Epithelial cell of proximal tubule (primary cell): ENCODE results near the gene TTYH3. TPM values are rescaled to one million over a fixed set of nuclear protein-coding genes. Genes with fewer than 3 reads are reported as not detected.

Experiments used
- DNase-seq: peaks from one replicate; pipeline ENCODE4 v3.0.0-alpha.2; 2011; ENCODE audit warnings: low read depth
- H3K4me3 ChIP-seq: 2 replicates; pipeline ENCODE4 v1.5.1; 2011; ENCODE audit warnings: low read depth, mild to moderate bottlenecking, low read length
- total RNA-seq: library from RNA; depleted of rRNA; stranded (reverse); fragments of >200 nt; gene quantifications from 2 replicates; pipeline ENCODE4 v1.2.3, GENCODE V29; 2015
- TF ChIP-seq, protein P1 (sequence below): conservative IDR thresholded peaks from 2 replicates; pipeline ENCODE4 v1.5.1; 2012; ENCODE audit warnings: low read depth, mild to moderate bottlenecking, low read length

The TTYH3 gene
- total RNA-seq, 1 donor from 2014 or later, result 97.6 TPM

DNA sequence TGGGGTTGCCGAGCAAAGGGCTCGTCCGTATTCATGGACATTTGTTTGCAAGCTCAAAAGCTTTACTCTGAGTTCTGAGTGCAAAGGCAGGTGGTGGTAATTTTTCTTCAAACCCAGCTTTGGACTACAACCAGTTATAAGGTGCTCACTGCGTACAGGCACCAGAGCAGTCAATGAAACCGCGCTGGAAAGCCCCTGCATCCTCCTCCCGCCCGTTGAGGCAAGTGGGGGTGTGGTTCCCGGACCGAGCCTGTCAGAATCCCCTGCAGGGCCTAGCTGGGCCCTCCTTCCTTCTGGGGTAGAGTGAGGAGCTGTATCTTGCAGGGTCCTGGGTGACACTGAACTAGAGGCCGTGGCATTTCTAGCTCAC is 78.5 kb downstream of the TTYH3 start:
- no peak for DNase-seq
- no peak overlapping the region for H3K4me3 ChIP-seq
- TF ChIP-seq, protein P1, sequence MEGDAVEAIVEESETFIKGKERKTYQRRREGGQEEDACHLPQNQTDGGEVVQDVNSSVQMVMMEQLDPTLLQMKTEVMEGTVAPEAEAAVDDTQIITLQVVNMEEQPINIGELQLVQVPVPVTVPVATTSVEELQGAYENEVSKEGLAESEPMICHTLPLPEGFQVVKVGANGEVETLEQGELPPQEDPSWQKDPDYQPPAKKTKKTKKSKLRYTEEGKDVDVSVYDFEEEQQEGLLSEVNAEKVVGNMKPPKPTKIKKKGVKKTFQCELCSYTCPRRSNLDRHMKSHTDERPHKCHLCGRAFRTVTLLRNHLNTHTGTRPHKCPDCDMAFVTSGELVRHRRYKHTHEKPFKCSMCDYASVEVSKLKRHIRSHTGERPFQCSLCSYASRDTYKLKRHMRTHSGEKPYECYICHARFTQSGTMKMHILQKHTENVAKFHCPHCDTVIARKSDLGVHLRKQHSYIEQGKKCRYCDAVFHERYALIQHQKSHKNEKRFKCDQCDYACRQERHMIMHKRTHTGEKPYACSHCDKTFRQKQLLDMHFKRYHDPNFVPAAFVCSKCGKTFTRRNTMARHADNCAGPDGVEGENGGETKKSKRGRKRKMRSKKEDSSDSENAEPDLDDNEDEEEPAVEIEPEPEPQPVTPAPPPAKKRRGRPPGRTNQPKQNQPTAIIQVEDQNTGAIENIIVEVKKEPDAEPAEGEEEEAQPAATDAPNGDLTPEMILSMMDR, result no peak

DNA sequence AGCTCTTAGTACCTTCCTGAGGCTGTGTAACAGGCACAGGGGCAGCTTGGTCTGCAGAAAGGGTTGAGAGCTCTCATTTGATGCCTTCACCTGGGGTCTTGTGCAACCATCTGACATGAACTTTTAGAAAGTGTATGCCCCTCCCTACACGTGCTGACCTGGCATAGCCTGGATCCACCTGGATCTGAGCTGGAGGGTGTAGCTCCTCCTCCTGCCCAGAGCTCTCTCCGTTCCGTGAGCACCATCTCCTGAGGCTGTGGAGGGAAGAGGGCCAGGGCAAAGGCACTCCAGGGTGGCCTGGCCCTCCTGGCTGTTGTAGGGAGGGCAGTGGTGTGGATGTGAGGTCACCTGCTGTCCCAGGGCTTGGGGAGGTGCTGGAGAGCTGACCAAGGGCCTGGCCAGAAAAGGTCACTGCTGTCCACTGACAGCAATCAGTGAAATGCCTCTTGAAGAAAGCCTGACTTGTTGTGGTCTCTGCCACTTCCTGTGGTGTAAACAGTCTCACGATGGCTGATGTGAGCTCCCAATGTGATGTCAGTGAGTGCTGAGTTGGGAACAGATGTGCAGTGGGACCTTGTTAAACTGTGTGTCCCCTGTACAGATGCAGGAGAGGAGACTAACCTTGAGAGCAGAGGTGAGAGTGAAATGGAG is 79.2 kb downstream of the TTYH3 start:
- TF ChIP-seq, protein P1, result no peak
- no peak for DNase-seq
- no peak overlapping the region for H3K4me3 ChIP-seq

DNA sequence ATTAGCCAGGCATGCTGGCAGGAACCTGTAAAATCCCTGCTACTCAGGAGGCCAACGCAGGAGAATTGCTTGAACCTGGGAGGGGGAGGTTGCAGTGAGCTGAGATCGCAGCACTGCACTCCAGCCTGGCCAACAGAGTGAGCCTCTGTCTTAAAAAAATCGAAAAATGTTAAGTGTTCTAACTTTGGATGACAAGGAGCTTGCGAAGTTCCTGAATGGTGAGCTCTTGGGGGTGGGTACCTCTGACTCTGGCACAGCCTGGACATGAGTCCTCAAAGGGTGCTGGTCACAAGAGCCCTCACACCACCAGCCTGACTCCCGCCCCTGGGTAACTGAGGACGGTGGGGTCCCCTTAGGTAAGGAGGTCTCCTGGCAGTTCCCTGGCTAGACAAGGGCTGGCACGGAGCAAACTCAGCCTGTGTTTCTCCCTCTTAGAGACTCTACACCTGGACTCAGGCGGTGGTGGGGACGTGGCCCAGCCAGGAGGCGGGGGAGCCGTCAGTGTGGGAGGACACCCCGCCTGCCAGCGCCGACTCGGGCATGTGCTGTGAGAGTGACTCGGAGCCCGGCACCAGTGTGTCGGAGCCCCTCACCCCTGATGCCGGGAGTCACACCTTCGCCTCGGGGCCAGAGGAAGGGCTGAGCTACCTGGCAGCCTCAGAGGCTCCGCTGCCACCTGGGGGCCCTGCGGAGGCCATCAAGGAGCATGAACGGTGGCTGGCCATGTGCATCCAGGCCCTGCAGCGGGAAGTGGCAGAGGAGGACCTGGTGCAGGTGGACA is 80.3 kb downstream of the TTYH3 start:
- no peak overlapping the region for H3K4me3 ChIP-seq
- TF ChIP-seq, protein P1, result no peak
- no peak for DNase-seq

DNA sequence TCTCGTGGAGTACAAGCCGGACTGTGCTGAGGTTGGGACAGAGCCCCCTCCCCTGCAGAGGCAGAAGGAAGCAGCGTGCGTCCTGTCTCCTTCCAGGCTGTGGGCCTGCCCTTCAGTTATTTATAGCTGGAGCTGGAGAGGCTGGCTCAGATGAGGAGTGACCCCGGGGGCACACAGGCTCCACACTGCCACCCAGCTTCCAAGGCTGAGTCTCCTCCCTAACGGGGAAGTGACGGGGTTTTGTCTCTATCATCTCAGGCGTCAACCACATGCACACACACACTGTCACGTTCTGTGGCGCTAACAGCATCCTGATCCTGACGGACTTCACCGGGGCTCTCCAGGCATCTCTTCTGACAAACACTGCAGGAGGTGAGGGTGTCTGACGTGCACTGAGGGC is 81.6 kb downstream of the TTYH3 start:
- no peak for DNase-seq
- TF ChIP-seq, protein P1, result no peak

DNA sequence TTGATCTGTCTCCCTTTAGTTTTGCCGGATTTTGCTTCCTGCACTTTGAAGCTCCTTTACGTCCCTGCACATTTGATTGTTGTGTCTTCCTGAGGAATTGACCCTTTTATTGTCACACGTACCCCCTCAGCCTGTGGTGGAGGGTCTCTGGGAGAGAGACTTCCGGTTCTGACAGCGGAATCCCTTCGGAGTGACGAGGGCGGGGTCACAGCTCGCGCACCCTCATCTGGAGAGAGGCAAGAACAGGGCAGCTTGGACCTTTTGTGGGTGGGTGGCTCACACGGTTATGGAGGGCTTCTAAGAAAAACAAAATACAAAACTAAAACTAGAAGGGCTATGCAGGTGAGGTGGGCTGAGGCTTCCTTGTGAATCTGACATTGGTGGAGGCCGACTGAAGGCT is 82.2 kb downstream of the TTYH3 start:
- no peak for DNase-seq
- no peak overlapping the region for H3K4me3 ChIP-seq
- TF ChIP-seq, protein P1, result no peak

More for the DNA sequence above, 81.6 kb downstream of the TTYH3 start:
- no peak overlapping the region for H3K4me3 ChIP-seq

Other genes with a start within 250 kb of the TTYH3 start
- gene CHST12, start 228.4 kb upstream of the TTYH3 start, total RNA-seq, result 7.2 and 10.6 TPM in 2 replicates
- not detected in 2 replicates for gene GRIFIN, start 155.6 kb upstream of the TTYH3 start, total RNA-seq
- gene LFNG, start 112.2 kb upstream of the TTYH3 start, total RNA-seq, result 32.1 and 37.0 TPM in 2 replicates
- 53.0 and 68.9 TPM in 2 replicates for gene BRAT1, start 76.5 kb upstream of the TTYH3 start, total RNA-seq
- gene IQCE, start 73.0 kb upstream of the TTYH3 start, total RNA-seq, result 8.7 and 25.0 TPM in 2 replicates
- gene AMZ1, start 56.2 kb downstream of the TTYH3 start, total RNA-seq, result 0.22 and 0.29 TPM in 2 replicates
- 19.3 and 22.4 TPM in 2 replicates for gene GNA12, start 212.3 kb downstream of the TTYH3 start, total RNA-seq